GM18951 (cell line): Measurements from ENCODE around the gene RIIAD1.
"Not testable (repeated sequence)": the region's sequence is repeated elsewhere in the genome, so short reads cannot be mapped to it uniquely, and the experiment has no call there.

Experiments
- POLR2A ChIP-seq: IDR thresholded peaks from 4 replicates; pipeline ENCODE4 v1.6.1; 2011; ENCODE audit warnings: mild to moderate bottlenecking; ENCODE audit not compliant: insufficient read length, insufficient read depth; ENCODE audit errors: extremely low read depth
- in situ Hi-C: fragments of 300-500 bp; cut with MboI; formaldehyde crosslinking; loops from one replicate; pipeline ENCODE4 v1.12.0; 2022; ENCODE audit warnings: low sequenced_read_pairs, mixed read lengths, inconsistent platforms; ENCODE audit not compliant: unreplicated experiment

The RIIAD1 gene

GRCh38 chr1:151720974-151721787 is at the start of gene RIIAD1:
Gene RIIAD1 (plus strand): TSS chr1:151721522. CDS start chr1:151721537, 15 bp downstream.
- no peak for TF ChIP-seq POLR2A
- in situ Hi-C loops = no loop called here

GRCh38 chr1:151673407-151673806 is 47.9 kb upstream of the RIIAD1 start:
- TF ChIP-seq POLR2A = no peak
- in situ Hi-C loops = no loop called here

- in situ Hi-C loops = no loop called here
- no peak for TF ChIP-seq POLR2A
These were observed 40.9 kb upstream of the RIIAD1 start for GRCh38 chr1:151680391-151680790.

- in situ Hi-C loops = no loop called here
- no peak for TF ChIP-seq POLR2A
These were observed 40.5 kb upstream of the RIIAD1 start for GRCh38 chr1:151680826-151681225.

GRCh38 chr1:151681923-151682322 is 39.4 kb upstream of the RIIAD1 start:
- in situ Hi-C loops = no loop called here
- no peak for TF ChIP-seq POLR2A

GRCh38 chr1:151682901-151683300 is 38.4 kb upstream of the RIIAD1 start:
- in situ Hi-C loops = not testable (repeated sequence)

- in situ Hi-C loops = no loop called here
- no peak for TF ChIP-seq POLR2A
These were observed 37.2 kb upstream of the RIIAD1 start for GRCh38 chr1:151684128-151684527.

- no peak for TF ChIP-seq POLR2A
- in situ Hi-C loops = no loop called here
These were observed 34.8 kb upstream of the RIIAD1 start for GRCh38 chr1:151686561-151686960.

- in situ Hi-C loops = no loop called here
- TF ChIP-seq POLR2A = no peak
These were observed 31.8 kb upstream of the RIIAD1 start for GRCh38 chr1:151689494-151689893.

GRCh38 chr1:151692226-151692625 is 29.1 kb upstream of the RIIAD1 start:
- no peak for TF ChIP-seq POLR2A
- in situ Hi-C loops = no loop called here

- in situ Hi-C loops = no loop called here
- no peak for TF ChIP-seq POLR2A
These were observed 28.2 kb upstream of the RIIAD1 start for GRCh38 chr1:151693057-151693651.

- in situ Hi-C loops = no loop called here
- TF ChIP-seq POLR2A = no peak
These were observed 19.8 kb upstream of the RIIAD1 start for GRCh38 chr1:151701515-151701914.

- in situ Hi-C loops = no loop called here
- TF ChIP-seq POLR2A = no peak
These were observed 18.4 kb upstream of the RIIAD1 start for GRCh38 chr1:151702936-151703335.

- in situ Hi-C loops = no loop called here
These were observed 17.5 kb upstream of the RIIAD1 start for GRCh38 chr1:151703813-151704212.

More at GRCh38 chr1:151703813-151704212, 17.5 kb upstream of the RIIAD1 start:
- TF ChIP-seq POLR2A = no peak
